ENCODE measurements around the gene NOL11. TPM values are rescaled to one million over a fixed set of nuclear protein-coding genes. Genes with fewer than 3 reads are reported as not detected.

The NOL11 gene
- total RNA-seq, 1 donor from 2014 or later = 32.4 TPM

DNA sequence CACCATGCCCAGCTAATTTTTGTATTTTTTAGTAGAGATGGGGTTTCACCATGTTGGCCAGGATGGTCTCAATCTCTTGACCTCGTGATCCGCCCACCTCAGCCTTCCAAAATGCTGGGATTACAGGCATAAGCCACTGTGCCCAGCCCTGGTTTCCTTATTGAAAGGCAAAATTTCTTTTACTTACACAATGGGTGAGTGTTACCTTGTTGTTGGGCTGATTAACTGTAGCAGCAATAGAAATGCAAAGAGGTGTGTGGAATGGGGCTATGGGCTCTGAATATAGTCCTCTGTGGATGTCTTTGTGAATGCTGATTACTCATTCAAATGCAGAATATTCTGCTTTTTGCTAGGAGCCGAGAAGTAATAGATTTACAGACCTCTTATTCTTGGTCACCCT lies 34.4 kb downstream of the NOL11 start:
- DNase-seq (ENCODE audit: low spot score) = peak; percentile 49

DNA sequence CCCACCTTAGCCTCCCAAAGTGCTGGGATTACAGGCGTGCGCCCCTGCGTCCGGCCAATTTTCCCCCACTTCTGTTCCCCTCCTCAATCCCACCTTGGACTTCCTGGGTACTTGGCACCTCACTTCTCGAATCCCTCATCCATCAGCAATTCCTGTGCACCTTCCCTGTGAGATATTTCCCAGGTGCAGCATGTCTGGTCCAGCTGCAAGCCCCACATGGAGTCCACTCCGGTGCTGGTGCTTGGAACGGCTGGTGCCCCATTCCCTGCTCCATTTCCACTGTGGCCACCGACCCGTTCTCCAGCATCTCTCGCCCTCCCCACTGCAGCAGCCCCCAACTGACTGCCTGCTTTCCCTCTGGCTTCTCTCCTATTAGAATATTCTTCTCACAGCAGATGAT lies 35.3 kb downstream of the NOL11 start:
- DNase-seq (ENCODE audit: low spot score) = peak; percentile 57

DNA sequence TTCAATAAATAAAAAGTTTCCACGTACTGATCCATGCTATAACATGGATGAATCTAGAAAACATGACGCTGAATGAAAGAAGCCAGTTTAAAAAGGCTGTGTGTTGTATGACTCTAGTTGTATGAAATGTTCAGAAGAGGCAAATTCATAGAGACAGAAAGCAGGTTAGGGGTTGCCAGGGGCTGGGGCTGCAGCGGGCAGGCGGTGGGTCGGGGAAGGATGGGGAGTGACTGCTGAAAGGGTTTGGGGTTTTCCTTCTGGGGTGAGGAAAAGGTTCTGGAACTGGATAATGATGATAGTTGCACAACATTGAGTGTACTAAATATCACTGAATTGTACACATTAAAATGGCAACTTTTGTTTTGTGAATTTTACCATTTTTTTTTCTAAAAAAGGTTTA lies 36.3 kb downstream of the NOL11 start:
- DNase-seq (ENCODE audit: low spot score) = peak; percentile 8

DNA sequence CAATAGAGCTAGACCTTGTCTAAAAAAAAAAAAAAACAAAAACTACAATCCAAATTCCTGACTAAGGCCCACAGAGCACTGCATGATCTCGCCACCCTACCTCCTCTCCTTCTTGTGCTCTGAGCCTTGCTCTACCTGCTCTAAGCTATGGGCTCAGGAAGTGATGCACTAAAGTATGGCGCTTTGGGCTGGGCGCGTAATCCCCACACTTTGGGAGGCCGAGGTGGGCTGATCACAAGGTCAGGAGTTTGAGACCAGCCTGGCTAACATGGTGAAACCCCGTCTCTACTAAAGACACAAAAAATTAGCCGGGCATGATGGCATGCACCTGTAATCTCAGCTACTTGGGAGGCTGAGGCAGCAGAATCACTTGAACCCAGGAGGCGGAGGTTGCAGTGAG lies 37.0 kb downstream of the NOL11 start:
- peak; percentile 20 for DNase-seq (ENCODE audit: low spot score)

DNA sequence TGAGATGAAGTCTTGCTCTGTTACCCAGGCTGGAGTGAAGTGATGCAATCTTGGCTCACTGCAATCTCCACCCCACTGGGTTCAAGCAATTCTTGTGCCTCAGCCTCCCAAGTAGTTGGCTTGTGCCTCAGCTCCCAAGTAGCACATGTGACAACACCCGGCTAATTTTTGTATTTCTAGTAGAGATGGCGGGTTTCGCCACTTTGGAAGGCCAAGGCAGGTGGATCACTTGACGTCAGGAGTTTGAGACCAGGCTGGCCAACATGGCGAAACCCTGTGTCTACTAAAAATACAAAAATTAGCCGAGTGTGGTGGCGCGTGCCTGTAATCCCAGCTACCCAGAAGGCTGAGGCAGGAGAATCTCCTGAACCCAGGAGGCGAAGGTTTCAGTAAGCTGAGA lies 39.0 kb downstream of the NOL11 start:
- peak; percentile 45 for DNase-seq (ENCODE audit: low spot score)

DNA sequence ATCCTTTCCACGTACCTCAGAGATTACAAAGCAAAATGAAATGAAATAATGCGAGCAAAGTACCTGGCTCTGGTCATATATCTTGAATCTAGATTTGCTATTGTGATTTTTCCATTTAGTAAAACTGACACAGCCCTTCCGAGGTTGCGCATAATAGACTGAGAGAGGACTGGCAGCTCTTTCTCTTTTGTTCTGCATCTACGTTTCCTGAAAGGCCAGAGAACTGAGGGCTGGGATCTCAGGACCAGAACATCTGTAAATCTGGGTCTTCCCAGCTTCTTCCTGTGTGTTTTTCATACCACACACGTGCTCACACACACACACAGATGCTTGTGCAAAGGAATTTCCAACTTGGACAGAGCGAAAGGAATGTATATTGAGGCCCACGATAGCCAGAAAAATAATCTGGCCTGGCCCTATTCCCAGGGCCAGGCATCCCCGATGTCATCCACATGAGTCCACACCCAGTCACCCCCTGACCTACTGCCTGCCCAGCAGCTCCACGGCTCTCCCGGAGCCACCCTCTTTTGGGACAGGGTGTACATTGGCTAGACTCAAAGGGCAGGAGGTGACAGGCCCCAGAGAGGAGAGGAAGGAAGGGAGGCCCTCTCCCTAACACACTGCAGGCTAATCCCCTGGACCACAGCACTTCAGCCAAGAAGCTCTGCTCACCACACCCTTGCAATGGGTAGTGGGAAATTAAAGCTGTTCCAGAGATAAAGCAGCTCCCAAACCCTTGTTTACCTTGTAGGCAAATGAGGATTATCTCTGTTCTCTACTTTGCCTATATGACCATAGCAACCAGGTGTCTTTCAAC lies 41.8 kb downstream of the NOL11 start:
- peak; percentile 78 for DNase-seq (ENCODE audit: low spot score)

DNA sequence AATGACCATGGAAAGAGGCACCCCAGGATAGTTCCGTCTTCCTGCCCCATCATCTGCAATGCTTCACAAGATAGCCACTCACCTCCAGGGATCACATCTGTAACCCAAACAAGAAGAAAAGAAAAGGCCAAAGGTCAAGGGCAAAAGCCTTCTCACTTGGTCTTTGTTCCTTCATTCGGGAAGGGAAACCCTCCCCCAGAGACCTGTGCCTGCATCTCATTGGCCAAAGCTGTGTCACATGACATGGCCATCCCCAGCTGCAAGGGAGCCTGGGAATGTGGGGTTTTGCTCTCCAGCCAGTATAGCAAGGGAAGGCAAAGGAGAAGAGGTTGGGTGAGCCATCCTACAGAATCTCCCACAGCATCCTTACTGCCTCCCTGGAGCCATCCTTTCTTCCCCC lies 47.9 kb downstream of the NOL11 start:
- no peak for DNase-seq (ENCODE audit: low spot score)

DNA sequence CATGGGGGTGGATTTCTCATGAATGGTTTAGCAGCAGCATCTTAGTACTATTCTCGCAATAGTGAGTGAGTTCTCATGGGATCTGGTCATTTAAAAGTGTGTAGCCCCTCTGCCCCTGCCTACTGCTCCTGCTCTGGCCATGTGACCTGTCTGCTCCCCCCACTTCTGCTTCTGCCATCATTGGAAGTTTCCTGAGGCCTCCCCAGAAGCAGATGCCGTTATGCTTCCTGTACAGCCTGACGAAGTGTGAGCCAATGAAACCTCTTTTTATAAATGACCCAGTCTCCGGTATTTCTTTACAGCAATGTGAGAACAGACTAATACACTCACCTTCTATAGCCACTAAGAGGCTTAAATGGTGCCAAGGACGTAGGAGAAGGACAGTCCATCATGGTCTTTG lies 51.5 kb downstream of the NOL11 start:
- no peak for DNase-seq (ENCODE audit: low spot score)

DNA sequence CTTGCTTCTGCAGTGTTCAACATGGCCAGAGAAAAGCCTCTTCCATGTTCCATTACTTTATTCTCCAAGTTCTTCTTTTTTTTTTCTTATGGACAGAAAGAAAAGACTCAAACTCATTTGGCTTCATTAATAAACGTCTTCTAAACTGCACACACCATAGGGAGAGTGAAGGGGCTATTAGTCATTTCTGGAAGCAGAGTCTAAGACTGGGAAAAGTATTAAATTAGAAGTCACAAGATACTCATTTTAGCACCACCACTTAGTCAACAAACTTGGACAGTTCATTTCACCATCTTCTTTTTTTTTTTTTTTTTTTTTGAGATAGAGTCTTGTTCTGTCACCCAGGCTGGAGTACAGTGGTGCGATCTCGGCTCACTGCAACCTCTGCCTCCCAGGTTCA lies 52.8 kb downstream of the NOL11 start:
- no peak for DNase-seq (ENCODE audit: low spot score)

DNA sequence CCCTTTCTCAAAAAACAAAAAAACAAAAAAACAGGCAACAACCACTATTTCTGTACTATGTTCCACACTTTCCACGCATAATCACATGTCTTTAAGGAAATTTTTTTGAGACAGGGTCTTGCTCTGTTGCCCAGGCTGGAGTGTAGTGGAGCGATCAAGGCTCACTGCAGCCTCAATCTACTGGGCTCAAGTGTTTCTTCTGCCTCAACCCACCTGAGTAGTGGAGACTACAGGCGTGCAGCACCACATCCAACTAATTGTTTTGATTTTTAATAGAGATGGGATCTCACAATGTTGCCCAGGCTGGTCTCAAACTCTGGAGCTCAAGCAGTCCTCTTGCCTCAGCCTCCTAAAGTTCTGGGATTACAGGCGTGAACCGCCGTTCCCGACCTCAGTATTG lies 54.9 kb downstream of the NOL11 start:
- DNase-seq (ENCODE audit: low spot score) = no peak

DNA sequence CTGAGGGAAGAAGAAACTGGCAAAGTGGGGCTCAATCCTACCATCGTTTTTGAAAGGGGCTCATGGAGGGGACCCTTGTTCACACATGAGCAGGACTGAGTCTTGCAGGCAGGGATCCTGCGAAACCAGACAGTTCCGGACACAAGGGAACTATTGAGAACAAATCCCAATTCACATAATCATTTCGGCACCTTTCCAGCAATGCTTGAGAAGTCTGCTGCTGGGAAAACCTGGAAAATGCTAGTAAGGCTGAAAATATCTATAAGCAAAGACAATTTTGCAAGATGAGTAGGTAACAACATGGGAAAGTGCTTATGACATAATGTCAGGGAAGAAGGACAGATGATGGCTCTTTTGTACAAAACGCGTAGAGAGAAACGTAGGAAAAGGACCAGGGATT lies 55.5 kb downstream of the NOL11 start:
- no peak for DNase-seq (ENCODE audit: low spot score)

DNA sequence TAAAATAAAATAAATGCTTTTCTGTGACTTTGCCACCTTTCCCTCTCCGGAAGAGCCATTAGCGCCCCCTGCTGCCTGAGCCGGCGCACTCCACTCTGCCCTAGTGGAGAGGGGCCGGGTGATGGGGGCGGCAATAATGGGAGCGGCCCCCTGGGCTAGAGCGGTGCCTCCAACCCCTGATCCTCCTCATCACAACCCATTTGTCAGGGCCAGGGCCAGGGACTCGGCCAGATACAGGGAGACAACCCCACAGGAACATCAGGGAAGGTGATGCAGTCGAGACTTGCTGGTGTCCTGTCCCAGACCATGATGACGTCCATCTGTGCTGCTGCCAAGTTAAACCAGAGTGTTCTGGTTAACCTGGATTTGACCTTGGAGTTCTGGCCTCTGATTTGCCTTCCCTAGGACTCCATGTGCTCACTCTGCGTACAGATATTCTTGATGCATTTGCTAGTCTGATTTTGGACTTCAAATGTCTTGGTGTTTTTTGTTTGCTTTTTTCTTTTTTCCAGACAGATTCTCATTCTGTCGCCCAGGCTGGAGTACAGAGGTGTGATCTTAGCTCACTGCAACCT lies 61.4 kb downstream of the NOL11 start:
- DNase-seq (ENCODE audit: low spot score) = no peak

DNA sequence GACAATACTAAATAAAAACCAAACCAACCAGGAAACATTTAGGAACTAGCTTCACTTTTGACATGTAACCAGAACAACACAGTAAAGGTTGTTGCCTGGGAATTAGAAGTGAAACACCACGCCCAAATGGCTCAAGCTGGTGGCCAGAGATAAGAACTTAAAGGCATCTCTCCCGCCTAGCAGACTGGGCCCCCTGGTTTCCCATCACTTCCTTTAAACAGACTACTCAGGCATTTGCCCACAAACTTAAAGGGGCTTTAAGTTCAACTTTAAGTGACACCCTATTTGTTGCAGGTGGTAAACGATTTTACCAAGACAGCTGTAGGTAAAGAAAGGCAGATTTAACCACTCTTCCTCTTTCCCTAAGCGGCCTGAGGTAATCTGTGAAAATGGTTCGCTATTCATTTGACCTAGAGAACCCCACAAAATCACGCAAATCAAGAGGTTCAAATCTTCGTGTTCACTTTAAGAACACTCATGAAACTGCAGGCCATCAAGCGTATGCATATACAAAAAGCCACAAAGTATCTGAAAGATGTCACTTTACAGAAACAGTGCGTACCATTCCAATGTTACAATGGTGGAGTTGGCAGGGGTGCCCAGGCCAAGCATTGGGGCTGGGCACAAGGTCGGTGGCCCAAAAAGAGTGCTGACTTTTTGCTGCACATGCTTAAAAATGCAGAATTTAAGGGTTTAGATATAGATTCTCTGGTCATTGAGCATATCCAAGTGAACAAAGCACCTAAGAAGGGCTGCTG lies 66.8 kb downstream of the NOL11 start:
- DNase-seq (ENCODE audit: low spot score) = no peak

DNA sequence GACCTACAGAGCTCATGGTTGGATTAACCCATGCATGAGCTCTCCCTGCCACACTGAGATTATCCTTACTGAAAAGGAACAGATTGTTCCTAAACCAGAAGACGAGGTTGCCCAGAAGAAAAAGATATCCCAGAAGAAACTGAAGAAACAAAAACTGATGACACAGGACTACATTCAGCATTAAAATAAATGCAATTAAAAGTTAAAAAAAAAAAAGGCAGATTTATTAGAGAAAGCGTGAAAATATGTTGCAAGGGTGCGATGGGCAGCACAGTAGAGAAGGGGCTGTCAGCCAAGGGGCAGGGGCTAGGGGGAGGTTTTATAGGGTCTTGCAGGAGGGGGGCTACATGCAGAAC lies 67.4 kb downstream of the NOL11 start:
- no peak for DNase-seq (ENCODE audit: low spot score)

DNA sequence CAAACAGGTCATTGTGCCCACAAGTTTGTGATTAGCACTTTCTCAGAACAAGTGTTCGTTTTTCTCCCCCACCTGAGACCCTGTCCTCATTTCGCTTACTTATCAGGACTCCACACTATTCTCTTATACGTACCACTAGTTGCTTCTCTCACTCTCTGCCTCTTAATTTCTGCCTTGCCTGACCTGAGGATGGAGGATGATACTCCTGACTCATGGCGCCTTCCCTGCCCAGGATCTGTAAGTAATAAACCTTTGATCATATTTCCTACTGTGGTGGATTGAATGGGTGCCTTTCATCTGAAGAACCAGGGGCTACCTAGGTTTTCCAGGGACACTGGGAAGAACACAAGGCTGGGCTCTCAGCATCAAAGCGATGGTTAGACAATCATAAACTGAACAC lies 67.8 kb downstream of the NOL11 start:
- no peak for DNase-seq (ENCODE audit: low spot score)

Other genes with a start within 250 kb of the NOL11 start
- gene BPTF, start 107.6 kb downstream of the NOL11 start, total RNA-seq = 72.6 TPM

All from mesenteric fat pad (tissue), 1 donor.